Body of pancreas (tissue), 4 donors: Measurements from ENCODE around the gene IFT43.

Source experiments
- CTCF ChIP-seq, 7 experiments: fragments of 450-650 bp in 4 of 7; fragments of 200-600 bp in 3 of 7; sonication (generic) in 3 of 7; IDR thresholded peaks; one replicate each; pipeline ENCODE4 v1.5.1; 2016 to 2019; ENCODE audit warnings: antibody characterized with exemption in 7 of 7
- POLR2A ChIP-seq, 3 donors: fragments of 450-650 bp; IDR thresholded peaks; one replicate each; pipeline ENCODE4 v1.6.1; 2016; ENCODE audit warnings: antibody characterized with exemption in 3 of 3, mild to moderate bottlenecking in 2 of 3

DNA sequence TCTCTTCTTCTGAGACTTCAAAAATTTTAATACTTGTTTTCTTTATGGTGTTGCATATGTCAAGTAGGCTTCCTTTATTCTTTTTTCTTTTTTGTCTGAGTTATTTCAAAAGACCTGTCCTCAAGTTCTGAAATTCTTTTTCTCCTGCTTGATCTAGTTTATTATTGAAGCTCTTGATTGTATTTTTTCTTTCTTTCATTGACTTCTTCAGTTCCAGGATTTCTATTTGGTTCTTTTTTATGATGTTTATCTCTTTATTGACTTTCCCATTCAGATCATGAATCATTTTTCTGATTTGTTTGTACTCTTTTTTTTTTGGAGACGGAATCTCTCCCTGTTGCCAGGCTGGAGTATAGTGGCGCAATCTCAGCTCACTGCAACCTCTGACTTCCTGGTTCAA, 34.1 kb downstream of the IFT43 start:
- TF ChIP-seq POLR2A (IDR thresholded peaks at IDR 0.05) = no peak
- TF ChIP-seq CTCF (IDR thresholded peaks at IDR 0.05) = no peak
